ENCODE measurements around the gene RAB4B. TPM values are rescaled to one million over a fixed set of nuclear protein-coding genes. Genes with fewer than 3 reads are reported as not detected.

RAB4B gene
- total and polyA plus RNA-seq, 2 of the 13 experiments (the other 11 are each of a cell fraction or from before 2014, with no cell fraction given), result 3.3 to 5.4 TPM

GRCh38 chr19:40777937-40778705 is at the start of gene RAB4B (continued):
- TF ChIP-seq, protein P1, sequence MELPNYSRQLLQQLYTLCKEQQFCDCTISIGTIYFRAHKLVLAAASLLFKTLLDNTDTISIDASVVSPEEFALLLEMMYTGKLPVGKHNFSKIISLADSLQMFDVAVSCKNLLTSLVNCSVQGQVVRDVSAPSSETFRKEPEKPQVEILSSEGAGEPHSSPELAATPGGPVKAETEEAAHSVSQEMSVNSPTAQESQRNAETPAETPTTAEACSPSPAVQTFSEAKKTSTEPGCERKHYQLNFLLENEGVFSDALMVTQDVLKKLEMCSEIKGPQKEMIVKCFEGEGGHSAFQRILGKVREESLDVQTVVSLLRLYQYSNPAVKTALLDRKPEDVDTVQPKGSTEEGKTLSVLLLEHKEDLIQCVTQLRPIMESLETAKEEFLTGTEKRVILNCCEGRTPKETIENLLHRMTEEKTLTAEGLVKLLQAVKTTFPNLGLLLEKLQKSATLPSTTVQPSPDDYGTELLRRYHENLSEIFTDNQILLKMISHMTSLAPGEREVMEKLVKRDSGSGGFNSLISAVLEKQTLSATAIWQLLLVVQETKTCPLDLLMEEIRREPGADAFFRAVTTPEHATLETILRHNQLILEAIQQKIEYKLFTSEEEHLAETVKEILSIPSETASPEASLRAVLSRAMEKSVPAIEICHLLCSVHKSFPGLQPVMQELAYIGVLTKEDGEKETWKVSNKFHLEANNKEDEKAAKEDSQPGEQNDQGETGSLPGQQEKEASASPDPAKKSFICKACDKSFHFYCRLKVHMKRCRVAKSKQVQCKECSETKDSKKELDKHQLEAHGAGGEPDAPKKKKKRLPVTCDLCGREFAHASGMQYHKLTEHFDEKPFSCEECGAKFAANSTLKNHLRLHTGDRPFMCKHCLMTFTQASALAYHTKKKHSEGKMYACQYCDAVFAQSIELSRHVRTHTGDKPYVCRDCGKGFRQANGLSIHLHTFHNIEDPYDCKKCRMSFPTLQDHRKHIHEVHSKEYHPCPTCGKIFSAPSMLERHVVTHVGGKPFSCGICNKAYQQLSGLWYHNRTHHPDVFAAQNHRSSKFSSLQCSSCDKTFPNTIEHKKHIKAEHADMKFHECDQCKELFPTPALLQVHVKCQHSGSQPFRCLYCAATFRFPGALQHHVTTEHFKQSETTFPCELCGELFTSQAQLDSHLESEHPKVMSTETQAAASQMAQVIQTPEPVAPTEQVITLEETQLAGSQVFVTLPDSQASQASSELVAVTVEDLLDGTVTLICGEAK (IDR thresholded peaks at IDR 0.05), result no peak
- TF ChIP-seq, protein P1 (CRISPR knock-in tag; IDR thresholded peaks at IDR 0.05), result no peak
- no peak for TF ChIP-seq ZNF691 (CRISPR knock-in tag; IDR thresholded peaks at IDR 0.05; ENCODE audit: borderline replicate concordance, low read depth)
- TF ChIP-seq ZNF333 (CRISPR knock-in tag; IDR thresholded peaks at IDR 0.05; ENCODE audit: borderline replicate concordance), result no peak
- no peak for TF ChIP-seq NFATC3 (CRISPR knock-in tag; IDR thresholded peaks at IDR 0.05)
- TF ChIP-seq ZNF101 (CRISPR knock-in tag; IDR thresholded peaks at IDR 0.05; ENCODE audit: borderline replicate concordance, low read depth), result no peak
- TF ChIP-seq KDM5A (IDR thresholded peaks at IDR 0.05; ENCODE audit: borderline replicate concordance, low read length), result peak; percentile 37; the same call in 1 of the 2 replicates
- no peak for TF ChIP-seq ZNF460 (CRISPR knock-in tag; IDR thresholded peaks at IDR 0.05; ENCODE audit: borderline replicate concordance)
- TF ChIP-seq SAFB2 (CRISPR knock-in tag; IDR thresholded peaks at IDR 0.05; ENCODE audit: borderline replicate concordance, low read depth), result no peak; the same call in 1 of the 2 replicates
- TF ChIP-seq PPARG (CRISPR knock-in tag; conservative IDR thresholded peaks at IDR 0.05), result no peak
- TF ChIP-seq, protein P2, sequence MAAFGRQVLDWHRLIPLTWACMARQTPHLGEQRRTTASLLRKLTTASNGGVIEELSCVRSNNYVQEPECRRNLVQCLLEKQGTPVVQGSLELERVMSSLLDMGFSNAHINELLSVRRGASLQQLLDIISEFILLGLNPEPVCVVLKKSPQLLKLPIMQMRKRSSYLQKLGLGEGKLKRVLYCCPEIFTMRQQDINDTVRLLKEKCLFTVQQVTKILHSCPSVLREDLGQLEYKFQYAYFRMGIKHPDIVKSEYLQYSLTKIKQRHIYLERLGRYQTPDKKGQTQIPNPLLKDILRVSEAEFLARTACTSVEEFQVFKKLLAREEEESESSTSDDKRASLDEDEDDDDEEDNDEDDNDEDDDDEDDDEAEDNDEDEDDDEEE (CRISPR knock-in tag; IDR thresholded peaks at IDR 0.05), result peak; percentile 39; the same call in 1 of the 2 replicates
- TF ChIP-seq MTF2 (CRISPR knock-in tag; IDR thresholded peaks at IDR 0.05; ENCODE audit: borderline replicate concordance), result no peak
- TF ChIP-seq, protein P3, sequence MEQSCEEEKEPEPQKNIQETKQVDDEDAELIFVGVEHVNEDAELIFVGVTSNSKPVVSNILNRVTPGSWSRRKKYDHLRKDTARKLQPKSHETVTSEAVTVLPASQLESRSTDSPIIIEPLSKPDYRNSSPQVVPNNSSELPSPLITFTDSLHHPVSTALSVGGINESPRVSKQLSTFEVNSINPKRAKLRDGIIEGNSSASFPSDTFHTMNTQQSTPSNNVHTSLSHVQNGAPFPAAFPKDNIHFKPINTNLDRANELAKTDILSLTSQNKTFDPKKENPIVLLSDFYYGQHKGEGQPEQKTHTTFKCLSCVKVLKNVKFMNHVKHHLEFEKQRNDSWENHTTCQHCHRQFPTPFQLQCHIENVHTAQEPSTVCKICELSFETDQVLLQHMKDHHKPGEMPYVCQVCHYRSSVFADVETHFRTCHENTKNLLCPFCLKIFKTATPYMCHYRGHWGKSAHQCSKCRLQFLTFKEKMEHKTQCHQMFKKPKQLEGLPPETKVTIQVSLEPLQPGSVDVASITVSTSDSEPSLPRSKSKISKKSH (CRISPR knock-in tag; IDR thresholded peaks at IDR 0.05; ENCODE audit: borderline replicate concordance), result peak; percentile 35; the same call in 1 of the 2 replicates
- peak; percentile 35; the same call in 1 of the 2 replicates for TF ChIP-seq ZNF83 (CRISPR knock-in tag; IDR thresholded peaks at IDR 0.05; ENCODE audit: borderline replicate concordance)
- peak; percentile 63; the same call in 1 of the 2 replicates for TF ChIP-seq KDM5B (CRISPR knock-in tag; IDR thresholded peaks at IDR 0.05; ENCODE audit: borderline replicate concordance)
